B cell (primary cell): ENCODE measurements around the gene LRP6. TPM values are rescaled to one million over a fixed set of nuclear protein-coding genes. Genes with fewer than 3 reads are reported as not detected.

ENCODE experiments used
- ATAC-seq: fragments of 200-7000 bp; cut with Tn5 transposase; one replicate; pipeline ENCODE4 v1.10.0; 2021; ENCODE audit warnings: low read depth, mild to moderate bottlenecking, moderate number of reproducible peaks, moderate library complexity
- CTCF ChIA-PET: fragments of 350-600 bp; sonication (Branson Sonifier 250); formaldehyde crosslinking; loops from one replicate; lab custom pipeline; 2021; ENCODE audit warnings: antibody characterized with exemption, inconsistent platforms; lab: Charles Lee
- POLR2A ChIA-PET: fragments of 350-600 bp; sonication (Branson Sonifier 250); formaldehyde crosslinking; loops from one replicate; lab custom pipeline; 2021; ENCODE audit warnings: antibody characterized with exemption; lab: Charles Lee
- DNase-seq: peaks from one replicate; pipeline ENCODE4 v3.0.0; 2013
- H2AFZ ChIP-seq: 2 replicates; pipeline ENCODE4 v1.6.1; 2012; ENCODE audit warnings: mild to moderate bottlenecking, low read depth, low read length; ENCODE audit not compliant: insufficient read depth, poor library complexity, severe bottlenecking
- H3K27ac ChIP-seq, 2 donors: 1 replicate in 1 of 2; 2 replicates in 1 of 2; pipeline ENCODE4 v1.5.1; 2012 to 2013; ENCODE audit warnings: low read length in 2 of 2, mild to moderate bottlenecking in 2 of 2, moderate library complexity in 1 of 2
- H3K27me3 ChIP-seq, 4 experiments: fragments of 200-600 bp in 1 of 4; sonication (generic) in 1 of 4; replicated peaks in 1 of 4; 1 replicate in 2 of 4; 2 replicates in 2 of 4; pipeline versions ENCODE4 v1.6.1 to v1.7.0; 2013 to 2016; ENCODE audit warnings: low read length in 3 of 4, mild to moderate bottlenecking in 2 of 4, mixed read lengths in 1 of 4, moderate library complexity in 1 of 4; ENCODE audit not compliant: insufficient read depth in 4 of 4, control insufficient read depth in 3 of 4; ENCODE audit errors: control extremely low read depth in 1 of 4
- H3K36me3 ChIP-seq, 2 experiments: replicated peaks in 1 of 2; 1 replicate in 1 of 2; 2 replicates in 1 of 2; pipeline versions ENCODE4 v1.6.1 to v1.7.1; 2013; ENCODE audit warnings: low read length in 1 of 2; ENCODE audit not compliant: insufficient read depth in 2 of 2, control insufficient read depth in 1 of 2; ENCODE audit errors: control extremely low read depth in 1 of 2, extremely low read depth in 1 of 2
- H3K4me1 ChIP-seq, 2 donors: fragments of 200-600 bp in 1 of 2; sonication (generic) in 1 of 2; 1 replicate in 1 of 2; 2 replicates in 1 of 2; pipeline versions ENCODE4 v1.5.1 to v1.6.1; 2013 to 2017; ENCODE audit warnings: low read length in 2 of 2; ENCODE audit not compliant: control insufficient read depth in 2 of 2, insufficient read depth in 2 of 2
- H3K4me2 ChIP-seq: replicated peaks from 2 replicates; pipeline ENCODE3; 2012; ENCODE audit warnings: mild to moderate bottlenecking, low read depth, low read length; ENCODE audit not compliant: poor library complexity, severe bottlenecking
- H3K4me3 ChIP-seq, 5 experiments: fragments of 200-600 bp in 1 of 5; sonication (generic) in 1 of 5; 1 replicate in 3 of 5; 2 replicates in 2 of 5; pipeline versions ENCODE4 v1.5.1 to v1.7.0; 2011 to 2016; ENCODE audit warnings: low read length in 4 of 5, mild to moderate bottlenecking in 4 of 5, low read depth in 2 of 5, control low read depth in 1 of 5, moderate library complexity in 1 of 5; ENCODE audit not compliant: insufficient read depth in 1 of 5; ENCODE audit errors: control extremely low read depth in 1 of 5, extremely low read depth in 1 of 5
- H3K79me2 ChIP-seq: fragments of 200-600 bp; sonication (generic); one replicate; pipeline ENCODE4 v1.6.0; 2016; ENCODE audit warnings: low read length; ENCODE audit not compliant: control insufficient read depth, insufficient read depth
- H3K9ac ChIP-seq: fragments of 200-600 bp; sonication (generic); 2 replicates; pipeline ENCODE4 v1.6.1; 2017; ENCODE audit warnings: mild to moderate bottlenecking, low read length, moderate library complexity
- H3K9me3 ChIP-seq, 3 donors: one replicate each; pipeline versions ENCODE4 v1.6.1 to v1.7.1; 2013; ENCODE audit warnings: low read length in 2 of 3; ENCODE audit not compliant: control insufficient read depth in 2 of 3, insufficient read depth in 1 of 3; ENCODE audit errors: control extremely low read depth in 1 of 3
- H4K20me1 ChIP-seq: 2 replicates; pipeline ENCODE4 v1.6.0; 2012; ENCODE audit warnings: mild to moderate bottlenecking, low read length; ENCODE audit not compliant: insufficient read depth, control insufficient read depth, poor library complexity, severe bottlenecking
- H3K27ac Mint-ChIP-seq: one replicate; pipeline ENCODE4 v1.8.0; 2021; ENCODE audit warnings: mixed read lengths
- H3K27me3 Mint-ChIP-seq: one replicate; pipeline ENCODE4 v1.8.0; 2021; ENCODE audit warnings: mixed read lengths
- H3K4me1 Mint-ChIP-seq: one replicate; pipeline ENCODE4 v1.8.0; 2021; ENCODE audit warnings: mixed read lengths
- H3K4me3 Mint-ChIP-seq: one replicate; pipeline ENCODE4 v1.8.0; 2021; ENCODE audit warnings: mixed read lengths
- H3K9me3 Mint-ChIP-seq: one replicate; pipeline ENCODE4 v1.8.0; 2022; ENCODE audit warnings: mixed read lengths; ENCODE audit not compliant: insufficient read depth
- EZH2 ChIP-seq: IDR thresholded peaks from 2 replicates; pipeline ENCODE4 v1.6.1; 2012; ENCODE audit warnings: borderline replicate concordance, low read depth, mild to moderate bottlenecking, moderate library complexity, low read length; ENCODE audit not compliant: insufficient read depth, poor library complexity, severe bottlenecking
- WGBS: methylation state at CpG from one replicate; pipeline ENCODE4 v1.1.5; 2013; ENCODE audit warnings: missing lambda C conversion rate; ENCODE audit not compliant: insufficient coverage; 5-methylcytosine and 5-hydroxymethylcytosine counted together
- intact Hi-C: fragments of 100-400 bp; cut with micrococcal nuclease; formaldehyde crosslinking; loops from one replicate; pipeline ENCODE4 v1.10.0; 2022
- polyA plus RNA-seq: library from polyadenylated mRNA; depleted of rRNA; stranded (reverse); fragments of >200 nt; gene quantifications from 2 replicates; pipeline ENCODE4 v1.2.3, GENCODE V29; 2012
- total RNA-seq, 2 donors: library from RNA; stranded (reverse); fragments of 120-200 nt in 1 of 2; gene quantifications; 1 replicate in 1 of 2; 2 replicates in 1 of 2; pipeline versions ENCODE4 v1.2.3 to v1.2.4, GENCODE V29; 2013 to 2022
- TF ChIP-seq, protein P1 (sequence below): fragments of 200-600 bp; IDR thresholded peaks from one replicate; pipeline ENCODE4 v1.8.0; 2022; ENCODE audit warnings: antibody characterized with exemption, mild to moderate bottlenecking

LRP6 gene
- total and polyA plus RNA-seq, 2 donors (not counting 1 experiment from before 2014, with no cell fraction given) = 0.34 to 2.8 TPM

GRCh38 chr12:12202747-12203146 is 64.1 kb downstream of the LRP6 start:
- peaks cover 2% of the 10 kb centered on the region for H3K9me3 Mint-ChIP-seq
- no peaks in the 10 kb centered on the region for H3K4me1 ChIP-seq
- TF ChIP-seq, protein P1, sequence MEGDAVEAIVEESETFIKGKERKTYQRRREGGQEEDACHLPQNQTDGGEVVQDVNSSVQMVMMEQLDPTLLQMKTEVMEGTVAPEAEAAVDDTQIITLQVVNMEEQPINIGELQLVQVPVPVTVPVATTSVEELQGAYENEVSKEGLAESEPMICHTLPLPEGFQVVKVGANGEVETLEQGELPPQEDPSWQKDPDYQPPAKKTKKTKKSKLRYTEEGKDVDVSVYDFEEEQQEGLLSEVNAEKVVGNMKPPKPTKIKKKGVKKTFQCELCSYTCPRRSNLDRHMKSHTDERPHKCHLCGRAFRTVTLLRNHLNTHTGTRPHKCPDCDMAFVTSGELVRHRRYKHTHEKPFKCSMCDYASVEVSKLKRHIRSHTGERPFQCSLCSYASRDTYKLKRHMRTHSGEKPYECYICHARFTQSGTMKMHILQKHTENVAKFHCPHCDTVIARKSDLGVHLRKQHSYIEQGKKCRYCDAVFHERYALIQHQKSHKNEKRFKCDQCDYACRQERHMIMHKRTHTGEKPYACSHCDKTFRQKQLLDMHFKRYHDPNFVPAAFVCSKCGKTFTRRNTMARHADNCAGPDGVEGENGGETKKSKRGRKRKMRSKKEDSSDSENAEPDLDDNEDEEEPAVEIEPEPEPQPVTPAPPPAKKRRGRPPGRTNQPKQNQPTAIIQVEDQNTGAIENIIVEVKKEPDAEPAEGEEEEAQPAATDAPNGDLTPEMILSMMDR = no peak
- no peak for TF ChIP-seq EZH2
- no peak overlapping the region for H3K27ac Mint-ChIP-seq
- intact Hi-C loops = no loop called here
- no CpG with 5 or more reads among the region's 1 CpG for WGBS
- no peaks in the 10 kb centered on the region for H4K20me1 ChIP-seq
- H2AFZ ChIP-seq = no peak overlapping the region
- H3K27me3 Mint-ChIP-seq = peaks cover 14% of the 10 kb centered on the region
- no peak overlapping the region for H3K4me3 ChIP-seq
- ChIA-PET POLR2A (no interaction called here), CTCF (no interaction called here)
- DNase-seq (no peak), ATAC-seq (no peak)
- H3K27me3 ChIP-seq = no peaks in the 10 kb centered on the region
- H3K4me1 Mint-ChIP-seq = no peaks in the 10 kb centered on the region
- no peak overlapping the region for H3K4me3 Mint-ChIP-seq
- no peaks in the 10 kb centered on the region for H3K79me2 ChIP-seq
- no peak overlapping the region for H3K9ac ChIP-seq
- no peak overlapping the region for H3K4me2 ChIP-seq
- peaks cover 0 to 8% (median 0%) of the 10 kb centered on the region in 3 donors for H3K9me3 ChIP-seq
- no peaks in the 10 kb centered on the region for H3K36me3 ChIP-seq
- H3K27ac ChIP-seq = no peak overlapping the region

DNA sequence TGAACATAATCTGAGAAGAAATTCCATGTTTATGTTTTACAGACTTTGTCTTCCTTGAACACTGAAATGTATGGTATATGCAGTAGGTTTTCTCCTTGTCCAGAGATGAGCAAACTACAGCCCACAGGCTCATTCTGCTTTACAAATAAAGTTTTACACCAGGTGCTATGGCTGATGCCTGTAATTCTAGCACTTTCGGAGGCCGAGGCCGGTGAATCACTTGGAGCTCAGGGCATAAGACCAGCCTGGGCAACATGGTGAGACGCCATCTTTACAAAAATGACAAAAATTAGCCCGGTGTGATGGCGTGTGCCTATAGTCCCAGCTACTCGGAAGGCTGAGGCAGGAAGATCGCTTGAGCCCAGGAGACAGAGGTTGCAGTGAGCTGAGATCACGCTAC is 64.7 kb downstream of the LRP6 start:
- H3K9me3 ChIP-seq = peaks cover 0 to 9% (median 0%) of the 10 kb centered on the region in 3 donors

More for the DNA sequence above, 64.7 kb downstream of the LRP6 start:
- Histone ChIP-seq H3K4me1 (no peaks in the 10 kb centered on the region), H3K27me3 (no peaks in the 10 kb centered on the region), H3K79me2 (no peaks in the 10 kb centered on the region), H3K4me3 (no peak overlapping the region), H2AFZ (no peak overlapping the region), H4K20me1 (no peaks in the 10 kb centered on the region), H3K9ac (no peak overlapping the region), H3K4me2 (no peak overlapping the region), H3K36me3 (no peaks in the 10 kb centered on the region), H3K27ac (no peak overlapping the region)
- ChIA-PET POLR2A (no interaction called here), CTCF (no interaction called here)
- intact Hi-C loops = no loop called here
- DNase-seq (no peak), ATAC-seq (no peak)
- WGBS = 95% methylated on average over 9 of the region's 9 CpGs
- peaks cover 14% of the 10 kb centered on the region for H3K27me3 Mint-ChIP-seq
- H3K27ac Mint-ChIP-seq = no peak overlapping the region
- TF ChIP-seq, protein P1 = no peak
- no peak for TF ChIP-seq EZH2
- peaks cover 2% of the 10 kb centered on the region for H3K9me3 Mint-ChIP-seq
- H3K4me1 Mint-ChIP-seq = no peaks in the 10 kb centered on the region
- H3K4me3 Mint-ChIP-seq = no peak overlapping the region
